Fibroblast of lung (primary cell): ENCODE measurements around the gene TMPRSS7.

ENCODE experiments used
- EZH2 ChIP-seq: IDR thresholded peaks from 2 replicates; pipeline ENCODE4 v1.5.1; 2012; ENCODE audit warnings: low read length, control low read depth, mild to moderate bottlenecking; ENCODE audit errors: missing control alignments
- TF ChIP-seq, protein P1 (sequence below), 2 donors: IDR thresholded peaks in 1 of 2; conservative IDR thresholded peaks in 1 of 2; 1 replicate in 1 of 2; 2 replicates in 1 of 2; pipeline ENCODE4 v1.5.1; 2011 to 2012; ENCODE audit warnings: low read length in 2 of 2, control low read depth in 1 of 2, inconsistent platforms in 1 of 2, low read depth in 1 of 2, mild to moderate bottlenecking in 1 of 2

DNA sequence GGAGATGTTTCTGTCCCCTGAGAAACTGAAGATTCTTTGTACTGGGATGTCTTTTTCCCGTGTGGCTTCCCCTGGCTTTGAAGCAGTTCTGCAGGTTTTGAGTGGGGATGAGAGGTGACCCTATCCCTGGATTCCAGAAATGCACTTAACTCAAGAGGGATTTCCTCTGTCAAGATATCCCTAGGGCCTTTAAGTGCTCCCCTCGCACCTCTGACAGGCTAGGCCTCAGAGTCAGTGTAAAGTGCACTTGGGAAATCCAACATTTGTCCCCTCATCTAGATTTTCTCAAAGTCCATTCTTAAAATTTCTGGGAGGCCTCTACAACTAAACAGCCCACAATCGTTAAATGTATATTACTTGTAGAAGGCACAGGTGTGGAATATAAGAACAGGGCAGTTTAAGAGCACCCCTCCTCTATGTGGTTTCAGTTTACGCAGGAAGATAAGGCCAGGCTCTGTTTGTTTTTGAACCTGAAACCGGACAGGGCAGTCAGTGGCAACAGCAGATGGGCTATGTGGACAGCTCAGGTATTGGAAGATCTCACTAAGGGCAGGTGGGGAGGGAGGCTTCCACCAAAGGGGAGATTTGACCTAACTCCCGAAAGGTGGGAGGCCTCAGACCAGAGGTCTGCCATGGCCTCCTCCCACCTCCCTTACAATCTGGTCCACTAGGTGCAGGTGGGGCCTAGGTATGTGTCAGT, 56.5 kb downstream of the TMPRSS7 start:
- TF ChIP-seq, protein P1, sequence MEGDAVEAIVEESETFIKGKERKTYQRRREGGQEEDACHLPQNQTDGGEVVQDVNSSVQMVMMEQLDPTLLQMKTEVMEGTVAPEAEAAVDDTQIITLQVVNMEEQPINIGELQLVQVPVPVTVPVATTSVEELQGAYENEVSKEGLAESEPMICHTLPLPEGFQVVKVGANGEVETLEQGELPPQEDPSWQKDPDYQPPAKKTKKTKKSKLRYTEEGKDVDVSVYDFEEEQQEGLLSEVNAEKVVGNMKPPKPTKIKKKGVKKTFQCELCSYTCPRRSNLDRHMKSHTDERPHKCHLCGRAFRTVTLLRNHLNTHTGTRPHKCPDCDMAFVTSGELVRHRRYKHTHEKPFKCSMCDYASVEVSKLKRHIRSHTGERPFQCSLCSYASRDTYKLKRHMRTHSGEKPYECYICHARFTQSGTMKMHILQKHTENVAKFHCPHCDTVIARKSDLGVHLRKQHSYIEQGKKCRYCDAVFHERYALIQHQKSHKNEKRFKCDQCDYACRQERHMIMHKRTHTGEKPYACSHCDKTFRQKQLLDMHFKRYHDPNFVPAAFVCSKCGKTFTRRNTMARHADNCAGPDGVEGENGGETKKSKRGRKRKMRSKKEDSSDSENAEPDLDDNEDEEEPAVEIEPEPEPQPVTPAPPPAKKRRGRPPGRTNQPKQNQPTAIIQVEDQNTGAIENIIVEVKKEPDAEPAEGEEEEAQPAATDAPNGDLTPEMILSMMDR (conservative IDR thresholded peaks at IDR 0.05 in 1 of 2, IDR thresholded peaks at IDR 0.05 in 1 of 2; ENCODE audit: low read depth in 1 of 2, low read length in 2 of 2) = no peak
- TF ChIP-seq EZH2 = no peak
